Activated B cell treated with CpG ODN at 0.5 μM for 24 hours (primary cell): Measurements from ENCODE around the gene NXPH4. TPM values are rescaled to one million over a fixed set of nuclear protein-coding genes. Genes with fewer than 3 reads are reported as not detected.

Experiments
- ATAC-seq: fragments of 200-7000 bp; cut with Tn5 transposase; one replicate; pipeline ENCODE4 v1.10.0; 2021; ENCODE audit warnings: low read depth, mild to moderate bottlenecking, moderate library complexity
- CTCF ChIA-PET: fragments of 350-600 bp; sonication (Branson Sonifier 250); formaldehyde crosslinking; loops from one replicate; lab custom pipeline; 2021; ENCODE audit warnings: antibody characterized with exemption; lab: Charles Lee
- POLR2A ChIA-PET: fragments of 350-600 bp; sonication (Branson Sonifier 250); formaldehyde crosslinking; loops from one replicate; lab custom pipeline; 2021; ENCODE audit warnings: antibody characterized with exemption; lab: Charles Lee
- DNase-seq: peaks from one replicate; pipeline ENCODE4 v3.0.0; 2022
- H3K27ac Mint-ChIP-seq: one replicate; pipeline ENCODE4 v1.8.0; 2020; ENCODE audit warnings: mixed read lengths
- H3K27me3 Mint-ChIP-seq: one replicate; pipeline ENCODE4 v1.8.0; 2021; ENCODE audit warnings: mixed read lengths
- H3K36me3 Mint-ChIP-seq: one replicate; pipeline ENCODE4 v1.8.0; 2021; ENCODE audit warnings: low read depth, mixed read lengths
- H3K4me1 Mint-ChIP-seq: one replicate; pipeline ENCODE4 v1.8.0; 2021; ENCODE audit warnings: mixed read lengths
- H3K4me3 Mint-ChIP-seq: one replicate; pipeline ENCODE4 v1.8.0; 2020; ENCODE audit warnings: mild to moderate bottlenecking, mixed read lengths
- H3K9me3 Mint-ChIP-seq: one replicate; pipeline ENCODE4 v1.8.0; 2020; ENCODE audit warnings: mixed read lengths
- CTCF ChIP-seq: fragments of 200-600 bp; IDR thresholded peaks from one replicate; pipeline ENCODE4 v1.8.0; 2022; ENCODE audit warnings: antibody characterized with exemption, mild to moderate bottlenecking
- intact Hi-C: fragments of 100-400 bp; cut with micrococcal nuclease; formaldehyde crosslinking; loops from one replicate; pipeline ENCODE4 v1.15.1; 2024
- total RNA-seq: library from RNA; stranded (reverse); gene quantifications from 2 replicates; pipeline ENCODE4 v1.2.3, GENCODE V29; 2022

Gene NXPH4
- total RNA-seq, 1 donor from 2014 or later: 3.4 TPM

- Mint-ChIP-seq H3K27me3 (peaks cover 10% of the 10 kb centered on the region), H3K27ac (no peak overlapping the region), H3K36me3 (no peaks in the 10 kb centered on the region), H3K4me3 (no peak overlapping the region), H3K4me1 (peaks cover 33% of the 10 kb centered on the region), H3K9me3 (no peaks in the 10 kb centered on the region)
- CTCF ChIA-PET: interaction anchor here (2.0 to 8.8 kb wide), 2 partner anchors 24 to 241 kb away, joined by 5 to 390 read pairs; partner anchors contain the start of gene SHMT2
- no peak for TF ChIP-seq CTCF
- POLR2A ChIA-PET: interaction anchor here (8.9 kb wide), 1 partner anchor 27 kb away, joined by 175 read pairs; a partner anchor contains a TSS
- no peak for DNase-seq
- ATAC-seq: no peak
- intact Hi-C loops: no loop called here
These were observed 4.5 kb upstream of the NXPH4 start for GRCh38 chr12:57211791-57212700.

GRCh38 chr12:57212701-57213057, 3.9 kb upstream of the NXPH4 start:
- H3K9me3 Mint-ChIP-seq: no peaks in the 10 kb centered on the region
- peaks cover 13% of the 10 kb centered on the region for H3K27me3 Mint-ChIP-seq
- H3K27ac Mint-ChIP-seq: no peak overlapping the region
- TF ChIP-seq CTCF: no peak
- ATAC-seq (no peak), DNase-seq (no peak)
- H3K4me3 Mint-ChIP-seq: no peak overlapping the region
- ChIA-PET POLR2A (interaction anchor here (0.8 to 8.9 kb wide), 6 partner anchors 18 to 268 kb away, joined by 3 to 175 read pairs (median 11); partner anchors contain the start of genes SHMT2 and STAT6), CTCF (interaction anchor here (0.8 to 8.8 kb wide), 9 partner anchors 9 to 240 kb away, joined by 3 to 390 read pairs (median 5); partner anchors contain the start of gene SHMT2)
- intact Hi-C loops: loop anchor here (1.0 kb wide), 2 partner anchors 27 to 31 kb away; no protein-coding TSS in a partner anchor
- H3K4me1 Mint-ChIP-seq: peaks cover 39% of the 10 kb centered on the region
- no peaks in the 10 kb centered on the region for H3K36me3 Mint-ChIP-seq

GRCh38 chr12:57213058-57213715, 3.4 kb upstream of the NXPH4 start:
- H3K4me3 Mint-ChIP-seq: peak overlapping the region; percentile 13
- H3K36me3 Mint-ChIP-seq: no peaks in the 10 kb centered on the region

GRCh38 chr12:57213763-57214397, 2.7 kb upstream of the NXPH4 start:
- ATAC-seq (no peak), DNase-seq (no peak)
- no peak for TF ChIP-seq CTCF
- ChIA-PET POLR2A (interaction anchor here (0.6 to 8.9 kb wide), 10 partner anchors 13 to 267 kb away, joined by 3 to 175 read pairs (median 4); partner anchors contain the start of genes SHMT2 and STAT6), CTCF (interaction anchor here (0.7 to 8.8 kb wide), 15 partner anchors 8 to 239 kb away, joined by 3 to 390 read pairs (median 4); partner anchors contain the start of gene SHMT2)
- peak overlapping the region; percentile 50 for H3K4me3 Mint-ChIP-seq
- H3K36me3 Mint-ChIP-seq: no peaks in the 10 kb centered on the region
- peak overlapping the region; percentile 35 for H3K27ac Mint-ChIP-seq
- no peaks in the 10 kb centered on the region for H3K9me3 Mint-ChIP-seq
- peaks cover 19% of the 10 kb centered on the region for H3K27me3 Mint-ChIP-seq
- peaks cover 51% of the 10 kb centered on the region for H3K4me1 Mint-ChIP-seq
- intact Hi-C loops: loop anchor here (1.0 to 2.0 kb wide), 3 partner anchors 25 to 249 kb away; no protein-coding TSS in a partner anchor

More at GRCh38 chr12:57213058-57213715, 3.4 kb upstream of the NXPH4 start:
- H3K9me3 Mint-ChIP-seq: no peaks in the 10 kb centered on the region
- TF ChIP-seq CTCF: peak; percentile 30
- ChIA-PET POLR2A (interaction anchor here (0.6 to 8.9 kb wide), 8 partner anchors 17 to 267 kb away, joined by 3 to 175 read pairs (median 6); partner anchors contain the start of genes SHMT2 and STAT6), CTCF (interaction anchor here (0.8 to 8.8 kb wide), 11 partner anchors 8 to 239 kb away, joined by 3 to 390 read pairs (median 4); partner anchors contain the start of gene SHMT2)
- DNase-seq: peak; percentile 75
- peak; percentile 49 for ATAC-seq
- H3K4me1 Mint-ChIP-seq: peaks cover 44% of the 10 kb centered on the region
- H3K27me3 Mint-ChIP-seq: peaks cover 13% of the 10 kb centered on the region
- intact Hi-C loops: loop anchor here (1.0 kb wide), 2 partner anchors 26 to 30 kb away; no protein-coding TSS in a partner anchor
- peak overlapping the region; percentile 47 for H3K27ac Mint-ChIP-seq
